Stomach (tissue), 4 donors: ENCODE data around the gene SEMA6A.

Source experiments
- EP300 ChIP-seq: sonication (generic); formaldehyde crosslinking; IDR thresholded peaks from one replicate; pipeline ENCODE4 v1.6.1; 2017; ENCODE audit warnings: antibody characterized with exemption
- TF ChIP-seq, protein P1 (sequence below), 7 experiments: fragments of 450-650 bp in 4 of 7; fragments of 200-600 bp in 3 of 7; sonication (generic) in 3 of 7; IDR thresholded peaks; one replicate each; pipeline ENCODE4 v1.5.1; 2016 to 2019; ENCODE audit warnings: antibody characterized with exemption in 7 of 7, control low read depth in 2 of 7, mild to moderate bottlenecking in 1 of 7

DNA sequence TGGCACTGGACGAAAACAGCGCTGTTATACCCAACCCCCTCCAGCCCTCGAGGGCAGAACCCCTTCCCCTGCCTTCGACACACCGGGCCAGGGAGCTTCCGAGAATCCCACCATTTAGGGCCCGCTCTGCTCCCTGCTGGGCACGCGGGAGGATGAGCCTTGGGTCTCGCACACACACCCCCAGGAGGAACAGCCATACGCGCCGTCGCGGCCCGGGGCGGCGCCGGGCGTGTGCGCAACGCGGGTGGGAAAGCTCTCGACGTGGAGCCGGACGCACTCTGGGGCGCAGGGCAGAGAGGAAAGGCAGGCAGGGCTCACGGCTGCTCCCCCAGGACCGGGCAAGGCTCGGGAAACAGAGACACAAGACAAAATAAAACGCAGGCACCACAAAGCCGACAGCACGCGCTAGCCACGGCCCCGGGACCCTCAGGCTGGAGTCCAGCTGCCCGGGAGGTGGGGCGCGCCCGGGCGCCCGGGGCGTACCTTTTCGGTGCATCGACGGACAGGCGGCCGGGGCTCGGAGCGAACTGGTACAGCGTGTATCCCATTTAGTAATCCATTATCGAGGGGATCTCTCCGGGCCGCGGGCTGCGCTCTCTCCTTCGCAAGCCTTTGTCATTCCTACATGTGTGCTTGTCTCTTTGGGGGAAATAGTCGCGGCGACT is 789 bp downstream of the SEMA6A start:
- TF ChIP-seq EP300: no peak
- TF ChIP-seq, protein P1, sequence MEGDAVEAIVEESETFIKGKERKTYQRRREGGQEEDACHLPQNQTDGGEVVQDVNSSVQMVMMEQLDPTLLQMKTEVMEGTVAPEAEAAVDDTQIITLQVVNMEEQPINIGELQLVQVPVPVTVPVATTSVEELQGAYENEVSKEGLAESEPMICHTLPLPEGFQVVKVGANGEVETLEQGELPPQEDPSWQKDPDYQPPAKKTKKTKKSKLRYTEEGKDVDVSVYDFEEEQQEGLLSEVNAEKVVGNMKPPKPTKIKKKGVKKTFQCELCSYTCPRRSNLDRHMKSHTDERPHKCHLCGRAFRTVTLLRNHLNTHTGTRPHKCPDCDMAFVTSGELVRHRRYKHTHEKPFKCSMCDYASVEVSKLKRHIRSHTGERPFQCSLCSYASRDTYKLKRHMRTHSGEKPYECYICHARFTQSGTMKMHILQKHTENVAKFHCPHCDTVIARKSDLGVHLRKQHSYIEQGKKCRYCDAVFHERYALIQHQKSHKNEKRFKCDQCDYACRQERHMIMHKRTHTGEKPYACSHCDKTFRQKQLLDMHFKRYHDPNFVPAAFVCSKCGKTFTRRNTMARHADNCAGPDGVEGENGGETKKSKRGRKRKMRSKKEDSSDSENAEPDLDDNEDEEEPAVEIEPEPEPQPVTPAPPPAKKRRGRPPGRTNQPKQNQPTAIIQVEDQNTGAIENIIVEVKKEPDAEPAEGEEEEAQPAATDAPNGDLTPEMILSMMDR (IDR thresholded peaks at IDR 0.05): no peak
